Measurements from ENCODE around the gene GNB3. TPM values are rescaled to one million over a fixed set of nuclear protein-coding genes. Genes with fewer than 3 reads are reported as not detected.

The GNB3 gene
- total and polyA plus RNA-seq, 2 of the 4 experiments (the other 2 are of a cell fraction) = 0.72 to 20.5 TPM

DNA sequence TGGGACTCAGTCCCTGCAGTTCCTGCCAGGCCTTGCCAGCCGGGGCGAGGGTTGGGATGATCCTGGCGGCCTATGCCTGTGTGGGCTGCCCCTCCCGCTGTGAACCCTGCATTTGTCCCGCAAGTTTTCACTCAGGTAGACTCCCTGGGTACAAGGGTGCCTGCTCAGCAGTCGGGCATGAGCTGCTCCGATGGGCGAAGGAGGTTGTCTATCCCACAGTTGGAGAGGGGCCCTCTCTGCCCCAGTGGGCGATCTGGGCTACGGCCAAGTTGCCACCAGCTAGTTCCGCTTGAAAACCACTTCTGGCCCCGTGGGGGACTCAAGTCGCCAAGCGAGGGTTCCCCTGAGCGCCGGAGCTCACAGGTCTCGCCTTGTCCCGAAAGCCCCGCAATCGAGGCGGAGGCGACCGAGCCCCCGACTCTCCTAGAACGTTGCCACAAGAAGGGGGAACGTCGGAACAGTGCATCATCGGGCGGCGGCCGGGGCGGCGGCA is 26.2 kb downstream of the GNB3 start:
- Histone ChIP-seq H3K56ac (ENCODE audit: extremely low read depth, insufficient read depth, low read length) (peak overlapping the region; percentile 27; the same call in 1 of the 2 replicates), H3K9me1 (ENCODE audit: insufficient read depth, low read length) (0 out of 2 replicates have a peak, but pooled peaks cover 7% of the 10 kb centered on the region), H3K18ac (ENCODE audit: low read depth, low read length) (peak overlapping the region; percentile 65), H2BK15ac (ENCODE audit: low read depth, low read length) (0 out of 3 replicates have a peak overlapping the region, but pooled peaks have one; percentile 50), H4K8ac (ENCODE audit: low read depth in 2 of 2, low read length in 2 of 2) (peak overlapping the region; percentile 92 to 93), H3K27me3 (ENCODE audit: control insufficient read depth, insufficient read depth, low read length) (no peaks in the 10 kb centered on the region), H4K20me1 (ENCODE audit: insufficient read depth, low read length) (peaks cover 44% of the 10 kb centered on the region), H3K4me1 (ENCODE audit: control insufficient read depth, insufficient read depth, low read length) (peaks cover 16% of the 10 kb centered on the region), H3K79me1 (ENCODE audit: low read depth in 1 of 2, low read length in 2 of 2) (peaks cover 22 to 45% of the 10 kb centered on the region in 2 experiments), H4K5ac (ENCODE audit: low read depth, low read length) (peak overlapping the region; percentile 92), H3K9me3 (ENCODE audit: control insufficient read depth, insufficient read depth, low read length) (no peaks in the 10 kb centered on the region), H3K4me2 (ENCODE audit: low read depth, low read length) (peak overlapping the region; percentile 95), H2AK9ac (replicated peaks; ENCODE audit: low read depth, low read length, poor library complexity) (peak overlapping the region; percentile 95), H3K4me3 (ENCODE audit: insufficient read depth, low read depth, low read length) (peak overlapping the region; percentile 61), H3K23ac (ENCODE audit: low read depth, low read length) (peak overlapping the region; percentile 73), H2BK5ac (ENCODE audit: low read depth, low read length, poor library complexity, severe bottlenecking) (peak overlapping the region; percentile 78), H2BK120ac (ENCODE audit: low read depth, low read length) (peak overlapping the region; percentile 65), H2AFZ (replicated peaks; ENCODE audit: low read length, poor library complexity) (peak overlapping the region; percentile 95), H4K91ac (ENCODE audit: insufficient read depth, low read depth, low read length) (peak overlapping the region; percentile 84), H3K9ac (ENCODE audit: low read depth, low read length) (peak overlapping the region; percentile 78), H3K36me3 (ENCODE audit: control insufficient read depth, insufficient read depth, low read length) (peaks cover 56% of the 10 kb centered on the region), H3K14ac (replicated peaks; ENCODE audit: low read depth, low read length) (peak overlapping the region; percentile 92), H2BK20ac (ENCODE audit: low read depth, low read length) (no peak overlapping the region), H3K4ac (ENCODE audit: low read depth, low read length) (peak overlapping the region; percentile 95), H3K27ac (ENCODE audit: insufficient read depth, low read length) (peak overlapping the region; percentile 75), H2AK5ac (ENCODE audit: low read depth, low read length) (peak overlapping the region; percentile 97)
- peak; percentile 1 for ATAC-seq (ENCODE audit: low read depth)
- 4% methylated on average over 10 of the region's 33 CpGs; no CpG with 5 or more reads in 1 of the 2 experiments for WGBS, 2 experiments (ENCODE audit: extremely low coverage in 2 of 2, insufficient read length in 1 of 2)
- TF ChIP-seq, protein P1, sequence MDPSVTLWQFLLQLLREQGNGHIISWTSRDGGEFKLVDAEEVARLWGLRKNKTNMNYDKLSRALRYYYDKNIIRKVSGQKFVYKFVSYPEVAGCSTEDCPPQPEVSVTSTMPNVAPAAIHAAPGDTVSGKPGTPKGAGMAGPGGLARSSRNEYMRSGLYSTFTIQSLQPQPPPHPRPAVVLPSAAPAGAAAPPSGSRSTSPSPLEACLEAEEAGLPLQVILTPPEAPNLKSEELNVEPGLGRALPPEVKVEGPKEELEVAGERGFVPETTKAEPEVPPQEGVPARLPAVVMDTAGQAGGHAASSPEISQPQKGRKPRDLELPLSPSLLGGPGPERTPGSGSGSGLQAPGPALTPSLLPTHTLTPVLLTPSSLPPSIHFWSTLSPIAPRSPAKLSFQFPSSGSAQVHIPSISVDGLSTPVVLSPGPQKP (IDR thresholded peaks at IDR 0.05; ENCODE audit: borderline replicate concordance, low read depth, low read length) = no peak
- TF ChIP-seq RCOR1 (IDR thresholded peaks at IDR 0.05; ENCODE audit: insufficient replicate concordance, low read length) (no peak), FOS (IDR thresholded peaks at IDR 0.05; ENCODE audit: low read depth, low read length) (no peak), POLR2A (IDR thresholded peaks at IDR 0.05; ENCODE audit: low read depth, low read length) (no peak), MAZ (IDR thresholded peaks at IDR 0.05; ENCODE audit: borderline replicate concordance, low read depth, low read length) (no peak), RFX5 (IDR thresholded peaks at IDR 0.05; ENCODE audit: low read depth, low read length) (no peak), MXI1 (IDR thresholded peaks at IDR 0.05; ENCODE audit: borderline replicate concordance, low read depth, low read length) (no peak), BHLHE40 (IDR thresholded peaks at IDR 0.05; ENCODE audit: low read depth, low read length) (no peak), MAFK (IDR thresholded peaks at IDR 0.05; ENCODE audit: low read depth, low read length) (no peak), NFE2L2 (IDR thresholded peaks at IDR 0.05; ENCODE audit: low read depth, low read length) (no peak), SMC3 (IDR thresholded peaks at IDR 0.05; ENCODE audit: low read depth, low read length) (no peak), CEBPB (IDR thresholded peaks at IDR 0.05; ENCODE audit: low read depth, low read length) (no peak)
- TF ChIP-seq, protein P2, sequence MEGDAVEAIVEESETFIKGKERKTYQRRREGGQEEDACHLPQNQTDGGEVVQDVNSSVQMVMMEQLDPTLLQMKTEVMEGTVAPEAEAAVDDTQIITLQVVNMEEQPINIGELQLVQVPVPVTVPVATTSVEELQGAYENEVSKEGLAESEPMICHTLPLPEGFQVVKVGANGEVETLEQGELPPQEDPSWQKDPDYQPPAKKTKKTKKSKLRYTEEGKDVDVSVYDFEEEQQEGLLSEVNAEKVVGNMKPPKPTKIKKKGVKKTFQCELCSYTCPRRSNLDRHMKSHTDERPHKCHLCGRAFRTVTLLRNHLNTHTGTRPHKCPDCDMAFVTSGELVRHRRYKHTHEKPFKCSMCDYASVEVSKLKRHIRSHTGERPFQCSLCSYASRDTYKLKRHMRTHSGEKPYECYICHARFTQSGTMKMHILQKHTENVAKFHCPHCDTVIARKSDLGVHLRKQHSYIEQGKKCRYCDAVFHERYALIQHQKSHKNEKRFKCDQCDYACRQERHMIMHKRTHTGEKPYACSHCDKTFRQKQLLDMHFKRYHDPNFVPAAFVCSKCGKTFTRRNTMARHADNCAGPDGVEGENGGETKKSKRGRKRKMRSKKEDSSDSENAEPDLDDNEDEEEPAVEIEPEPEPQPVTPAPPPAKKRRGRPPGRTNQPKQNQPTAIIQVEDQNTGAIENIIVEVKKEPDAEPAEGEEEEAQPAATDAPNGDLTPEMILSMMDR (conservative IDR thresholded peaks at IDR 0.05; ENCODE audit: low read depth, low read length) = no peak
- TF ChIP-seq, protein P3, sequence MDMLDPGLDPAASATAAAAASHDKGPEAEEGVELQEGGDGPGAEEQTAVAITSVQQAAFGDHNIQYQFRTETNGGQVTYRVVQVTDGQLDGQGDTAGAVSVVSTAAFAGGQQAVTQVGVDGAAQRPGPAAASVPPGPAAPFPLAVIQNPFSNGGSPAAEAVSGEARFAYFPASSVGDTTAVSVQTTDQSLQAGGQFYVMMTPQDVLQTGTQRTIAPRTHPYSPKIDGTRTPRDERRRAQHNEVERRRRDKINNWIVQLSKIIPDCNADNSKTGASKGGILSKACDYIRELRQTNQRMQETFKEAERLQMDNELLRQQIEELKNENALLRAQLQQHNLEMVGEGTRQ (IDR thresholded peaks at IDR 0.05; ENCODE audit: low read depth, low read length) = no peak
- ChIA-PET CTCF (no interaction called here), POLR2A (ENCODE audit: unreplicated experiment) (interaction anchor here (0.6 to 1.9 kb wide), 4 partner anchors 14 to 309 kb away, joined by 3 to 10 read pairs (median 4); partner anchors contain the start of gene USP5)
- intact Hi-C loops (cut with micrococcal nuclease) = loop anchor here (5.0 kb wide), 1 partner anchor 770 kb away; no protein-coding TSS in a partner anchor
- in situ Hi-C loops (cut with MboI; ENCODE audit: low sequenced_read_pairs) = loop anchor here (5.0 kb wide), 1 partner anchor 95 kb away; no protein-coding TSS in a partner anchor
- dilution Hi-C loops (cut with HindIII; ENCODE audit: low sequenced_read_pairs, unreplicated experiment) = no loop called here
- BruUV-seq (replicated peaks) = no TSS peak
- no peak for DNase-seq
